ENCODE measurements around the gene FILIP1. TPM values are rescaled to one million over a fixed set of nuclear protein-coding genes. Genes with fewer than 3 reads are reported as not detected.

The FILIP1 gene
- total RNA-seq, 1 donor from 2014 or later: 13.6 TPM

- intact Hi-C loops (cut with DNase I): no loop called here
- H3K36me3 ChIP-seq: no peaks in the 10 kb centered on the region
- no peak for DNase-seq (ENCODE audit: low spot score in 2 of 2)
- peaks cover 6 to 12% of the 10 kb centered on the region in 2 donors for H3K9me3 ChIP-seq
- peaks cover 0 to 2% of the 10 kb centered on the region in 2 donors for H3K4me1 ChIP-seq
- H3K4me3 ChIP-seq: no peak overlapping the region
- H3K27ac ChIP-seq: no peak overlapping the region
- no peak for TF ChIP-seq CTCF (IDR thresholded peaks at IDR 0.05)
- H3K27me3 ChIP-seq: no peaks in the 10 kb centered on the region
Observed at GRCh38 chr6:75472885-75473284, 20.7 kb downstream of the FILIP1 start.

GRCh38 chr6:75467966-75468365, 25.6 kb downstream of the FILIP1 start:
- H3K4me3 ChIP-seq: no peak overlapping the region
- H3K27ac ChIP-seq: no peak overlapping the region
- peaks cover 6 to 12% of the 10 kb centered on the region in 2 donors for H3K9me3 ChIP-seq
- H3K4me1 ChIP-seq: peaks cover 0 to 8% of the 10 kb centered on the region in 2 donors
- H3K36me3 ChIP-seq: no peaks in the 10 kb centered on the region
- TF ChIP-seq CTCF (IDR thresholded peaks at IDR 0.05): no peak
- intact Hi-C loops (cut with DNase I): no loop called here
- H3K27me3 ChIP-seq: no peaks in the 10 kb centered on the region
- no peak for DNase-seq (ENCODE audit: low spot score in 2 of 2)

- no peaks in the 10 kb centered on the region for H3K27me3 ChIP-seq
- H3K4me3 ChIP-seq: no peak overlapping the region
- intact Hi-C loops (cut with DNase I): no loop called here
- no peak for TF ChIP-seq CTCF (IDR thresholded peaks at IDR 0.05)
- no peak for DNase-seq (ENCODE audit: low spot score in 2 of 2)
- H3K36me3 ChIP-seq: no peaks in the 10 kb centered on the region
- peaks cover 6 to 12% of the 10 kb centered on the region in 2 donors for H3K9me3 ChIP-seq
- H3K4me1 ChIP-seq: peaks cover 0 to 10% of the 10 kb centered on the region in 2 donors
- H3K27ac ChIP-seq: no peak overlapping the region
Observed at GRCh38 chr6:75467284-75467683, 26.3 kb downstream of the FILIP1 start.

- Histone ChIP-seq H3K27me3 (no peaks in the 10 kb centered on the region), H3K4me1 (peaks cover 0 to 10% of the 10 kb centered on the region in 2 donors), H3K4me3 (no peak overlapping the region), H3K9me3 (peaks cover 6 to 12% of the 10 kb centered on the region in 2 donors), H3K36me3 (no peaks in the 10 kb centered on the region), H3K27ac (no peak overlapping the region)
- intact Hi-C loops (cut with DNase I): no loop called here
- no peak for TF ChIP-seq CTCF (IDR thresholded peaks at IDR 0.05)
- no peak for DNase-seq (ENCODE audit: low spot score in 2 of 2)
Observed at GRCh38 chr6:75466636-75467035, 27.0 kb downstream of the FILIP1 start.

- peaks cover 6 to 7% of the 10 kb centered on the region in 2 donors for H3K9me3 ChIP-seq
- TF ChIP-seq CTCF (IDR thresholded peaks at IDR 0.05): no peak
- no peak for DNase-seq (ENCODE audit: low spot score in 2 of 2)
- peak overlapping the region; percentile 3 to 52 for H3K27ac ChIP-seq
- H3K4me1 ChIP-seq: peaks cover 0 to 21% of the 10 kb centered on the region in 2 donors
- no peak overlapping the region for H3K4me3 ChIP-seq
- intact Hi-C loops (cut with DNase I): no loop called here
- H3K27me3 ChIP-seq: no peaks in the 10 kb centered on the region
- no peaks in the 10 kb centered on the region for H3K36me3 ChIP-seq
Observed at GRCh38 chr6:75463908-75464307, 29.7 kb downstream of the FILIP1 start.

- no peak for DNase-seq (ENCODE audit: low spot score in 2 of 2)
- intact Hi-C loops (cut with DNase I): no loop called here
- Histone ChIP-seq H3K36me3 (no peaks in the 10 kb centered on the region), H3K4me3 (no peak overlapping the region), H3K9me3 (no peaks in the 10 kb centered on the region), H3K27ac (peak overlapping the region in 1 of 2 donors; percentile 52), H3K27me3 (no peaks in the 10 kb centered on the region), H3K4me1 (peaks cover 0 to 24% of the 10 kb centered on the region in 2 donors)
- no peak for TF ChIP-seq CTCF (IDR thresholded peaks at IDR 0.05)
Observed at GRCh38 chr6:75463061-75463460, 30.5 kb downstream of the FILIP1 start.

Data from ascending aorta (tissue), 2 donors.